Urinary bladder (tissue), 4 donors: ENCODE measurements around the gene MS4A10. TPM values are rescaled to one million over a fixed set of nuclear protein-coding genes. Genes with fewer than 3 reads are reported as not detected.
"Not testable (repeated sequence)": the region's sequence is repeated elsewhere in the genome, so short reads cannot be mapped to it uniquely, and the experiment has no call there.

Source experiments
- DNase-seq: peaks from one replicate; pipeline ENCODE4 v3.0.0-alpha.2; 2015; ENCODE audit errors: extremely low spot score
- H3K27ac ChIP-seq: one replicate; pipeline ENCODE4 v1.5.1; 2013; ENCODE audit warnings: low read depth, mild to moderate bottlenecking, moderate library complexity
- H3K36me3 ChIP-seq: one replicate; pipeline ENCODE4 v1.6.1; 2013; ENCODE audit warnings: mild to moderate bottlenecking, moderate library complexity; ENCODE audit not compliant: insufficient read depth
- H3K4me1 ChIP-seq: one replicate; pipeline ENCODE4 v1.6.1; 2013; ENCODE audit warnings: mild to moderate bottlenecking, moderate library complexity; ENCODE audit not compliant: insufficient read depth
- H3K4me3 ChIP-seq: one replicate; pipeline ENCODE4 v1.5.1; 2013; ENCODE audit warnings: low read depth, low read length
- WGBS: extraction: QIAGEN DNeasy Blood & Tissue Kit; methylation state at CpG from one replicate; pipeline ENCODE4 v1.1.7; 2013; 5-methylcytosine and 5-hydroxymethylcytosine counted together
- polyA plus RNA-seq: library from polyadenylated mRNA; stranded (reverse); fragments of 200-250 nt; gene quantifications from one replicate; pipeline ENCODE4 v1.2.3, GENCODE V29; 2013
- total RNA-seq: library from RNA; depleted of rRNA; stranded (reverse); fragments of >200 nt; gene quantifications from one replicate; pipeline ENCODE4 v1.2.3, GENCODE V29; 2014
- donor health status: healthy with polysubstance abuse.
- donor health status: healthy.

Gene MS4A10
- total and polyA plus RNA-seq, 2 donors = not detected

GRCh38 chr11:60809691-60810090 lies 24.6 kb downstream of the MS4A10 start:
- no peak for DNase-seq
- no peak overlapping the region for H3K4me3 ChIP-seq
- whole genome bisulfite sequencing = 86% methylated on average over 11 of the region's 11 CpGs
- no peaks in the 10 kb centered on the region for H3K36me3 ChIP-seq
- no peak overlapping the region for H3K27ac ChIP-seq
- no peaks in the 10 kb centered on the region for H3K4me1 ChIP-seq

- WGBS = 91% methylated on average over 4 of the region's 4 CpGs
- DNase-seq = no peak
- Histone ChIP-seq H3K27ac (no peak overlapping the region), H3K36me3 (no peaks in the 10 kb centered on the region), H3K4me3 (no peak overlapping the region), H3K4me1 (no peaks in the 10 kb centered on the region)
Observed at GRCh38 chr11:60810151-60810550, 25.0 kb downstream of the MS4A10 start.

- no peak overlapping the region for H3K27ac ChIP-seq
- H3K36me3 ChIP-seq = no peaks in the 10 kb centered on the region
- no peak for DNase-seq
- H3K4me3 ChIP-seq = no peak overlapping the region
- WGBS = 52% methylated on average over 8 of the region's 8 CpGs
- no peaks in the 10 kb centered on the region for H3K4me1 ChIP-seq
Observed at GRCh38 chr11:60810569-60810968, 25.4 kb downstream of the MS4A10 start.

- Histone ChIP-seq H3K27ac (no peak overlapping the region), H3K4me3 (no peak overlapping the region), H3K4me1 (no peaks in the 10 kb centered on the region), H3K36me3 (no peaks in the 10 kb centered on the region)
- DNase-seq = no peak
- WGBS = 89% methylated on average over 1 of the region's 1 CpG
Observed at GRCh38 chr11:60813324-60813723, 28.2 kb downstream of the MS4A10 start.

GRCh38 chr11:60814112-60814511 lies 29.0 kb downstream of the MS4A10 start:
- WGBS = 76% methylated on average over 2 of the region's 2 CpGs
- no peaks in the 10 kb centered on the region for H3K36me3 ChIP-seq
- no peak overlapping the region for H3K27ac ChIP-seq
- no peaks in the 10 kb centered on the region for H3K4me1 ChIP-seq
- H3K4me3 ChIP-seq = no peak overlapping the region
- no peak for DNase-seq

- Histone ChIP-seq H3K4me1 (no peaks in the 10 kb centered on the region), H3K36me3 (no peaks in the 10 kb centered on the region), H3K27ac (no peak overlapping the region), H3K4me3 (no peak overlapping the region)
- DNase-seq = no peak
- 97% methylated on average over 2 of the region's 2 CpGs for WGBS
Observed at GRCh38 chr11:60816590-60817157, 31.5 kb downstream of the MS4A10 start.

- Histone ChIP-seq H3K4me1 (no peaks in the 10 kb centered on the region), H3K27ac (no peak overlapping the region), H3K36me3 (no peaks in the 10 kb centered on the region), H3K4me3 (no peak overlapping the region)
- no peak for DNase-seq
- 79% methylated on average over 4 of the region's 4 CpGs for WGBS
Observed at GRCh38 chr11:60818057-60818456, 32.9 kb downstream of the MS4A10 start.

- H3K36me3 ChIP-seq = no peaks in the 10 kb centered on the region
- H3K4me3 ChIP-seq = no peak overlapping the region
- no peak for DNase-seq
- no peak overlapping the region for H3K27ac ChIP-seq
- 61% methylated on average over 15 of the region's 15 CpGs for WGBS
- no peaks in the 10 kb centered on the region for H3K4me1 ChIP-seq
Observed at GRCh38 chr11:60821827-60822599, 36.9 kb downstream of the MS4A10 start.

GRCh38 chr11:60823745-60824306 lies 38.7 kb downstream of the MS4A10 start:
- 92% methylated on average over 5 of the region's 5 CpGs for WGBS
- not testable (repeated sequence) for H3K27ac ChIP-seq, DNase-seq, H3K4me1 ChIP-seq, H3K36me3 ChIP-seq, H3K4me3 ChIP-seq

- Histone ChIP-seq H3K4me3 (no peak overlapping the region), H3K4me1 (no peaks in the 10 kb centered on the region), H3K27ac (no peak overlapping the region), H3K36me3 (no peaks in the 10 kb centered on the region)
- 80% methylated on average over 5 of the region's 5 CpGs for whole genome bisulfite sequencing
- no peak for DNase-seq
Observed at GRCh38 chr11:60825118-60825517, 40.0 kb downstream of the MS4A10 start.

GRCh38 chr11:60825790-60826189 lies 40.7 kb downstream of the MS4A10 start:
- no peaks in the 10 kb centered on the region for H3K36me3 ChIP-seq
- 68% methylated on average over 6 of the region's 6 CpGs for WGBS
- no peaks in the 10 kb centered on the region for H3K4me1 ChIP-seq
- H3K4me3 ChIP-seq = no peak overlapping the region
- DNase-seq = no peak
- H3K27ac ChIP-seq = no peak overlapping the region

GRCh38 chr11:60830478-60831142 lies 45.5 kb downstream of the MS4A10 start:
- no peak for DNase-seq
- no peak overlapping the region for H3K27ac ChIP-seq
- H3K36me3 ChIP-seq = no peaks in the 10 kb centered on the region
- whole genome bisulfite sequencing = 38% methylated on average over 10 of the region's 10 CpGs
- no peaks in the 10 kb centered on the region for H3K4me1 ChIP-seq
- no peak overlapping the region for H3K4me3 ChIP-seq

GRCh38 chr11:60831143-60831500 lies 46.0 kb downstream of the MS4A10 start:
- 20% methylated on average over 8 of the region's 8 CpGs for WGBS
- H3K4me3 ChIP-seq = no peak overlapping the region

More at GRCh38 chr11:60831143-60831500, 46.0 kb downstream of the MS4A10 start:
- Histone ChIP-seq H3K27ac (no peak overlapping the region), H3K4me1 (no peaks in the 10 kb centered on the region), H3K36me3 (no peaks in the 10 kb centered on the region)
- DNase-seq = no peak
